Activated CD8-positive, alpha-beta T cell treated with anti-CD3 and anti-CD28 coated beads for 36 hours (primary cell): ENCODE data around the gene GAREM1. TPM values are rescaled to one million over a fixed set of nuclear protein-coding genes. Genes with fewer than 3 reads are reported as not detected.

Experiments
- ATAC-seq: fragments of 200-7000 bp; cut with Tn5 transposase; one replicate; pipeline ENCODE4 v1.10.0; 2021; ENCODE audit warnings: mild to moderate bottlenecking, moderate library complexity
- CTCF ChIA-PET: fragments of 350-600 bp; sonication (Branson Sonifier 250); formaldehyde crosslinking; loops from one replicate; lab custom pipeline; 2021; ENCODE audit warnings: antibody characterized with exemption; lab: Charles Lee
- POLR2A ChIA-PET: fragments of 350-600 bp; sonication (Branson Sonifier 250); formaldehyde crosslinking; loops from one replicate; lab custom pipeline; 2021; ENCODE audit warnings: antibody characterized with exemption; lab: Charles Lee
- DNase-seq: peaks from one replicate; pipeline ENCODE4 v3.0.0-alpha.2; 2020
- H3K27ac Mint-ChIP-seq: one replicate; pipeline ENCODE4 v1.8.0; 2021; ENCODE audit warnings: mild to moderate bottlenecking, mixed read lengths
- H3K27me3 Mint-ChIP-seq: one replicate; pipeline ENCODE4 v1.8.0; 2021; ENCODE audit warnings: mixed read lengths
- H3K36me3 Mint-ChIP-seq: one replicate; pipeline ENCODE4 v1.8.0; 2021; ENCODE audit warnings: low read depth, mixed read lengths
- H3K4me1 Mint-ChIP-seq: one replicate; pipeline ENCODE4 v1.8.0; 2021; ENCODE audit warnings: low read depth, mixed read lengths
- H3K4me3 Mint-ChIP-seq: one replicate; pipeline ENCODE4 v1.8.0; 2021; ENCODE audit warnings: mild to moderate bottlenecking, moderate library complexity, mixed read lengths
- H3K9me3 Mint-ChIP-seq: one replicate; pipeline ENCODE4 v1.8.0; 2021; ENCODE audit warnings: mixed read lengths
- intact Hi-C: fragments of 100-400 bp; cut with micrococcal nuclease; formaldehyde crosslinking; loops from one replicate; pipeline ENCODE4 v1.10.0; 2022
- total RNA-seq, 2 experiments: library from RNA; stranded (reverse); gene quantifications; one replicate each; pipeline ENCODE4 v1.2.3, GENCODE V29; 2021
- TF ChIP-seq, protein P1 (sequence below): fragments of 200-600 bp; IDR thresholded peaks from one replicate; pipeline ENCODE4 v1.8.0; 2022; ENCODE audit warnings: antibody characterized with exemption, mild to moderate bottlenecking

Gene GAREM1
- total RNA-seq, 2 experiments from 2014 or later, result not detected

DNA sequence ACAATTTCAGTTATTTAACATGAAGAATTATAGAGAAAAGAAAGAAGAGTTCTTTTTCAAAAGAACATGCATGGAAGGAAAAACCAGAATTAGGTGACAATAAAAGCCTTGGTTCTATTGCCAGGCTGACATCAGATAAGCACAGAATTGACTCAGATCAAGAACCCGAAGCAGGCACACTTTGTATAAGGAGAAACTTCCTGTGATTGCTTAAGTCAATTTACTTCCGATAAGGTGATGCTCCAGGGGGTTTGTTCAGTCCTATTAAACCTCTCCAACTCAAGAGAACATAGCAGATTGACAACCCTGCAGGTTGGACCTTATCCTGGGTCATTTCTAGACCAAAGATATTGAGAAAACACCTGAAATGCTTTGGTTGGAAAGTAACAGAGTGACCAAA is 31.4 kb downstream of the GAREM1 start:
- CTCF ChIA-PET, result interaction anchor here (1.2 to 1.4 kb wide), 4 partner anchors 110 to 150 kb away, joined by 3 to 6 read pairs (median 3); no protein-coding TSS in a partner anchor
- no peak for ATAC-seq
- no peaks in the 10 kb centered on the region for H3K36me3 Mint-ChIP-seq
- POLR2A ChIA-PET, result no interaction called here
- no peaks in the 10 kb centered on the region for H3K4me1 Mint-ChIP-seq
- peaks cover 16% of the 10 kb centered on the region for H3K27me3 Mint-ChIP-seq
- H3K4me3 Mint-ChIP-seq, result no peak overlapping the region
- H3K27ac Mint-ChIP-seq, result no peak overlapping the region
- DNase-seq, result no peak
- no peaks in the 10 kb centered on the region for H3K9me3 Mint-ChIP-seq
- TF ChIP-seq, protein P1, sequence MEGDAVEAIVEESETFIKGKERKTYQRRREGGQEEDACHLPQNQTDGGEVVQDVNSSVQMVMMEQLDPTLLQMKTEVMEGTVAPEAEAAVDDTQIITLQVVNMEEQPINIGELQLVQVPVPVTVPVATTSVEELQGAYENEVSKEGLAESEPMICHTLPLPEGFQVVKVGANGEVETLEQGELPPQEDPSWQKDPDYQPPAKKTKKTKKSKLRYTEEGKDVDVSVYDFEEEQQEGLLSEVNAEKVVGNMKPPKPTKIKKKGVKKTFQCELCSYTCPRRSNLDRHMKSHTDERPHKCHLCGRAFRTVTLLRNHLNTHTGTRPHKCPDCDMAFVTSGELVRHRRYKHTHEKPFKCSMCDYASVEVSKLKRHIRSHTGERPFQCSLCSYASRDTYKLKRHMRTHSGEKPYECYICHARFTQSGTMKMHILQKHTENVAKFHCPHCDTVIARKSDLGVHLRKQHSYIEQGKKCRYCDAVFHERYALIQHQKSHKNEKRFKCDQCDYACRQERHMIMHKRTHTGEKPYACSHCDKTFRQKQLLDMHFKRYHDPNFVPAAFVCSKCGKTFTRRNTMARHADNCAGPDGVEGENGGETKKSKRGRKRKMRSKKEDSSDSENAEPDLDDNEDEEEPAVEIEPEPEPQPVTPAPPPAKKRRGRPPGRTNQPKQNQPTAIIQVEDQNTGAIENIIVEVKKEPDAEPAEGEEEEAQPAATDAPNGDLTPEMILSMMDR, result no peak
- intact Hi-C loops, result no loop called here

DNA sequence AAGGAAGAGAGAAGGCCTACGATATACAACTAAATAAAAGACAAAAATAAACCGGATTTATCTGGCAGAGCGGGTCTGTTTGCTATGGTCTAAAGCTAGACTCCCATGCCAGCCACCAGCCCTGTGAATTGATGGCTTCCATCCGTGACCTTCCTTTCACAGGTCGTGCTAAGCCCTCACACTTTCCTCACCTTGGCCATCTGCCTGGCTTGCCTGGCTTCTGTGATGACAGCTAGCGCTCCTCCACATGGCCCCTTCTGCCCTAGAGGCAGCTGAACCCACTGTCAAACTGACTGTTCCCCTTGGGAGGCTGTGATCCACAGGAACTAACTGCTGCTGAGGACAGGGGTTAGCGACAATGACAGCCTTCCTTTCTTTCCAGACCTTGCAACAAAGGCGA is 32.5 kb downstream of the GAREM1 start:
- H3K4me1 Mint-ChIP-seq, result no peaks in the 10 kb centered on the region
- TF ChIP-seq, protein P1, result no peak
- ChIA-PET CTCF (no interaction called here), POLR2A (no interaction called here)
- no peak overlapping the region for H3K4me3 Mint-ChIP-seq
- peaks cover 10% of the 10 kb centered on the region for H3K27me3 Mint-ChIP-seq
- ATAC-seq (no peak), DNase-seq (no peak)
- intact Hi-C loops, result no loop called here
- no peaks in the 10 kb centered on the region for H3K36me3 Mint-ChIP-seq
- H3K27ac Mint-ChIP-seq, result no peak overlapping the region
- H3K9me3 Mint-ChIP-seq, result no peaks in the 10 kb centered on the region

DNA sequence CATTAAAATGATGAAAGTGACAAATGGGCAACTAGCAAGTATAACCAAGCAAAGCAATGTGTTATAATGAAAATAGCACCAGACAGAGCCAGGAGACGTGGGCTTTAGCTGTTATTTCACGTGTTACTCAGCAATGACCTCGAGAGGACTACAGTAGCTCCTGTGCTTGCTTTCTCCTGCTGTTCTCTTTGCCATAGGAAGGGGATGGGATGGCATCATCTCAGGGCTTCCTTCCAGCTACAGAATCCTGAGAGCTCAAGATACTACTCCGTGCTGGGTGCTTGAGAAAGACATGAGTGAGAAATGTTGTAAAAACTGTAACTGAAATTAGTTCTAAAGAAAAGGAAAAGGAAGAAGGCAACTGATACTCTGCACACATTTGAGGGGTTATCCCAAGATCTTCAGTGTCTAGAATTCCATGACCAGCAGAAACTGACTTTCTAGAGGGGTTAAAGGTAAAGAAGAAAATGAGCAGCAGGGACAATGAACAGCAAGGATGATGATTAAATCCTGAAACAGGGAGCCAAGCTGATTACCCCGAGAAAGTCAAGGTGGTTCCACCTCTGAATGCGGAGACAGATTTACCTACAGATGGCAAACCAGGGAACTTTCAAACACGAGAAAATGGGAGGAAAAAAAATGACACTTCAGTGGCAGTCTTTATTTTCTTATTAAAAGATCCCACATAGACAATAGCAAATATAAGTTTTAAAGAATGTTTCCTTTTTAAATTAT is 33.4 kb downstream of the GAREM1 start:
- intact Hi-C loops, result no loop called here
- POLR2A ChIA-PET, result no interaction called here
- Mint-ChIP-seq H3K27ac (no peak overlapping the region), H3K4me1 (no peaks in the 10 kb centered on the region), H3K4me3 (no peak overlapping the region), H3K36me3 (no peaks in the 10 kb centered on the region), H3K27me3 (peaks cover 13% of the 10 kb centered on the region), H3K9me3 (peaks cover 3% of the 10 kb centered on the region)
- no peak for ATAC-seq
- CTCF ChIA-PET, result no interaction called here
- no peak for DNase-seq
- TF ChIP-seq, protein P1, result no peak

DNA sequence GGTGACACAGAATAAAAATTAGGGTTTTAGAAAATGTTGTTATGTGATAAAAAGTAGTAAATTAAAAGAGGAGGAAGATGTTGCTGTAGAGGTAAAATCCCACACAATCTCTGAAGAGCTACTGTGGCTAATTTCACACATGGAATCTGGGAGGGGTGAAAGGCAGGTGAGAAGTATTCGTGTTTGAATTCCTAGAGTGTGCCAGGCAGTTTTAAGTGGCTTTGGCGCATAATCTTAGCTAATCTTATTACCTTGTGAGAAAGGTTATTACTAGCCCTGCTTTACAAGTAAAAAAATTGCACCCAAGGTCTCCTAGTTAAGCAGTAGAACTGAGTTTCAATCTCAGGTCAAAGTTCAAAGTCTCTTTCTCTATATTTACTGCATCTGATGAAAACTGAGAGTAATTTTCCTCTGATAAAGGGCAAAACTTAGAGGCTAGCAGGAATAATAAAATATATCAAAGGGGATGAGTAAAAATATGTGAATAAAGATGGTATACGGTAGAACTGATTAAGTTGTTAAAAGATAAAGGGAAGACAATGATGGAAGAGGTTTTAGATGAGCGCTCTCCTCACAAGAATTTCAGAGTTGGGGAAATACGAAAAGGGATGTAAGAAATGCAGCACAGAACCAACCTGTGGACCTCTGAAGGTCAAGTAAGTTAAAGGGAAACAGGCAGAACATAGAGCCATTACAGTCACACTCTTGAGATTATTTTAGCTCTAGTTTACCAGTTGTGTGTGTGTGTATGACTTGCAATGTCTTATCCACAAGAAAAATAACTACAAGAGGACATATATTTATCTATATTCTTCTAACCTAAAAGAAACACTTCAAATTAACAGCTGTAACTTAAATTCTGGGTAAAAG is 34.8 kb downstream of the GAREM1 start:
- POLR2A ChIA-PET, result no interaction called here
- TF ChIP-seq, protein P1, result no peak
- Mint-ChIP-seq H3K4me1 (no peaks in the 10 kb centered on the region), H3K36me3 (no peaks in the 10 kb centered on the region), H3K9me3 (peaks cover 5% of the 10 kb centered on the region), H3K27ac (no peak overlapping the region), H3K4me3 (no peak overlapping the region), H3K27me3 (peaks cover 8% of the 10 kb centered on the region)
- ATAC-seq, result no peak
- CTCF ChIA-PET, result no interaction called here
- intact Hi-C loops, result no loop called here
- no peak for DNase-seq

DNA sequence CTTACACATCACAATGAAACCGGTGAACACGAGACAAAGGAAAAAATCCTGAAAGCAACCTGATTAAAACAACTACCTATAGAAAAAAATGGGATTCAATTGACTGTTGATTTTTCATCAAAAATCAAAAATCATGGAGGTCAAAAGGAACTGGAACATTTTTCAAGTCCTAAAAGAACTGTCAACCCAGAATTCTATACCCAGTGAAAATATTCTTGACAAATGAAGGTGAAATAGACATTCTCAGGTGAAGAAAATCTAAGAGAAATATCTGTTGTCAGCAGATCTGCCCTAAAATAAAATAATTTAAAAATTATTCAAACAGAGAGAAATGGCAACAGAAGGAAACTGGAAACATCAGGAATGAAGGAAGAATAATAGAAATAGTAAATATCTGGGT is 38.9 kb downstream of the GAREM1 start:
- Mint-ChIP-seq H3K4me1 (no peaks in the 10 kb centered on the region), H3K9me3 (peaks cover 9% of the 10 kb centered on the region), H3K27ac (no peak overlapping the region), H3K27me3 (peaks cover 18% of the 10 kb centered on the region), H3K4me3 (no peak overlapping the region), H3K36me3 (no peaks in the 10 kb centered on the region)
- ChIA-PET POLR2A (no interaction called here), CTCF (no interaction called here)
- DNase-seq (no peak), ATAC-seq (no peak)
- intact Hi-C loops, result no loop called here
- TF ChIP-seq, protein P1, result no peak
